IMR-90 (cell line): ENCODE measurements around the gene TRHDE. TPM values are rescaled to one million over a fixed set of nuclear protein-coding genes. Genes with fewer than 3 reads are reported as not detected.

Experiments
- ATAC-seq: fragments of 200-7000 bp; cut with Tn5 transposase; 2 replicates; pipeline ENCODE4 v1.9.1; 2020; ENCODE audit warnings: low read depth, mild to moderate bottlenecking, moderate library complexity
- BruUV-seq: library from RNA; stranded (reverse); fragments of 400-500 nt; replicated peaks from 2 replicates; lab custom pipeline; 2021; lab: Mats Ljungman, UMichigan
- CTCF ChIA-PET: fragments of 300-600 bp; formaldehyde crosslinking; extraction: SDS; loops from one replicate; lab custom pipeline; 2021; ENCODE audit warnings: antibody characterized with exemption; lab: Yijun Ruan, JAX
- POLR2A ChIA-PET: fragments of 300-600 bp; sonication (Branson Sonifier 250); formaldehyde crosslinking; loops from one replicate; lab custom pipeline; 2022; ENCODE audit warnings: antibody characterized with exemption; ENCODE audit not compliant: unreplicated experiment; lab: Charles Lee
- DNase-seq: peaks from one replicate; pipeline ENCODE4 v3.0.0; 2013
- H2AFZ ChIP-seq: replicated peaks from 2 replicates; pipeline ENCODE3; 2013; ENCODE audit warnings: low read length, mild to moderate bottlenecking; ENCODE audit not compliant: poor library complexity
- H2AK5ac ChIP-seq: 2 replicates; pipeline ENCODE4 v1.6.1; 2013; ENCODE audit warnings: low read depth, low read length, inconsistent platforms
- H2AK9ac ChIP-seq: replicated peaks from 2 replicates; pipeline ENCODE3; 2013; ENCODE audit warnings: mild to moderate bottlenecking, low read depth, low read length, moderate library complexity; ENCODE audit not compliant: poor library complexity
- H2BK120ac ChIP-seq: 2 replicates; pipeline ENCODE4 v1.6.1; 2013; ENCODE audit warnings: low read depth, low read length, inconsistent platforms
- H2BK15ac ChIP-seq: 3 replicates; pipeline ENCODE4 v1.6.1; 2013; ENCODE audit warnings: low read depth, low read length, inconsistent platforms
- H2BK20ac ChIP-seq: 2 replicates; pipeline ENCODE4 v1.6.1; 2013; ENCODE audit warnings: low read depth, mild to moderate bottlenecking, inconsistent platforms, low read length, moderate library complexity
- H2BK5ac ChIP-seq: 2 replicates; pipeline ENCODE4 v1.6.1; 2013; ENCODE audit warnings: mild to moderate bottlenecking, low read depth, low read length, inconsistent platforms; ENCODE audit not compliant: poor library complexity, severe bottlenecking
- H3K14ac ChIP-seq: replicated peaks from 2 replicates; pipeline ENCODE4 v1.6.1; 2013; ENCODE audit warnings: low read depth, low read length, inconsistent platforms
- H3K18ac ChIP-seq: 2 replicates; pipeline ENCODE4 v1.6.1; 2013; ENCODE audit warnings: low read depth, low read length, control low read depth
- H3K23ac ChIP-seq: 2 replicates; pipeline ENCODE4 v1.6.1; 2013; ENCODE audit warnings: low read depth, low read length, inconsistent platforms
- H3K27ac ChIP-seq: 2 replicates; pipeline ENCODE4 v1.5.1; 2013; ENCODE audit warnings: mild to moderate bottlenecking, control low read depth, low read length; ENCODE audit not compliant: insufficient read depth
- H3K27me3 ChIP-seq: 2 replicates; pipeline ENCODE4 v1.6.1; 2013; ENCODE audit warnings: low read length; ENCODE audit not compliant: control insufficient read depth, insufficient read depth
- H3K36me3 ChIP-seq: 2 replicates; pipeline ENCODE4 v1.6.1; 2013; ENCODE audit warnings: low read length, mixed read lengths; ENCODE audit not compliant: control insufficient read depth, insufficient read depth
- H3K4ac ChIP-seq: 2 replicates; pipeline ENCODE4 v1.6.1; 2013; ENCODE audit warnings: low read depth, low read length, inconsistent platforms
- H3K4me1 ChIP-seq: 2 replicates; pipeline ENCODE4 v1.6.1; 2013; ENCODE audit warnings: low read length, mixed read lengths; ENCODE audit not compliant: control insufficient read depth, insufficient read depth
- H3K4me2 ChIP-seq: 2 replicates; pipeline ENCODE4 v1.6.1; 2013; ENCODE audit warnings: low read depth, mild to moderate bottlenecking, control low read depth, low read length, moderate library complexity
- H3K4me3 ChIP-seq: 2 replicates; pipeline ENCODE4 v1.5.1; 2013; ENCODE audit warnings: low read depth, mild to moderate bottlenecking, control low read depth, low read length, moderate library complexity; ENCODE audit not compliant: insufficient read depth
- H3K56ac ChIP-seq: 2 replicates; pipeline ENCODE4 v1.6.1; 2013; ENCODE audit warnings: low read length, inconsistent platforms; ENCODE audit not compliant: insufficient read depth; ENCODE audit errors: extremely low read depth
- H3K79me1 ChIP-seq, 2 experiments: 2 replicates each; pipeline ENCODE4 v1.6.1; 2013; ENCODE audit warnings: low read length in 2 of 2, inconsistent platforms in 1 of 2, low read depth in 1 of 2
- H3K9ac ChIP-seq: 2 replicates; pipeline ENCODE4 v1.6.1; 2013; ENCODE audit warnings: low read depth, low read length, control low read depth
- H3K9me1 ChIP-seq: 2 replicates; pipeline ENCODE4 v1.6.1; 2013; ENCODE audit warnings: low read length, inconsistent platforms; ENCODE audit not compliant: insufficient read depth
- H3K9me3 ChIP-seq: 2 replicates; pipeline ENCODE4 v1.6.1; 2013; ENCODE audit warnings: low read length; ENCODE audit not compliant: control insufficient read depth, insufficient read depth
- H4K20me1 ChIP-seq: 2 replicates; pipeline ENCODE4 v1.6.1; 2013; ENCODE audit warnings: low read length, inconsistent platforms; ENCODE audit not compliant: insufficient read depth
- H4K5ac ChIP-seq: 2 replicates; pipeline ENCODE4 v1.6.1; 2013; ENCODE audit warnings: mild to moderate bottlenecking, low read depth, low read length, control low read depth
- H4K8ac ChIP-seq, 2 experiments: 2 replicates each; pipeline ENCODE4 v1.6.1; 2013; ENCODE audit warnings: low read depth in 2 of 2, low read length in 2 of 2, control low read depth in 1 of 2, inconsistent platforms in 1 of 2
- H4K91ac ChIP-seq: 2 replicates; pipeline ENCODE4 v1.6.1; 2013; ENCODE audit warnings: low read depth, low read length, inconsistent platforms; ENCODE audit not compliant: insufficient read depth
- CHD1 ChIP-seq: IDR thresholded peaks from 2 replicates; pipeline ENCODE4 v1.6.1; 2012; ENCODE audit warnings: low read depth, low read length, improper control_type of control experiment
- CTCF ChIP-seq: conservative IDR thresholded peaks from 2 replicates; pipeline ENCODE4 v1.5.1; 2012; ENCODE audit warnings: mild to moderate bottlenecking, low read depth, low read length, improper control_type of control experiment
- ELK1 ChIP-seq: fragments of 150-350 bp; IDR thresholded peaks from 2 replicates; pipeline ENCODE4 v1.6.1; 2016; ENCODE audit warnings: low read depth, mild to moderate bottlenecking, low read length, moderate library complexity, borderline replicate concordance
- FOS ChIP-seq: fragments of 150-350 bp; IDR thresholded peaks from 2 replicates; pipeline ENCODE4 v1.6.1; 2016; ENCODE audit warnings: low read depth, low read length
- MAFK ChIP-seq: IDR thresholded peaks from 2 replicates; pipeline ENCODE4 v1.6.1; 2012; ENCODE audit warnings: low read depth, low read length, improper control_type of control experiment
- MAZ ChIP-seq: IDR thresholded peaks from 2 replicates; pipeline ENCODE4 v1.6.1; 2012; ENCODE audit warnings: low read depth, mild to moderate bottlenecking, low read length, improper control_type of control experiment, moderate library complexity, borderline replicate concordance
- MXI1 ChIP-seq: IDR thresholded peaks from 2 replicates; pipeline ENCODE4 v1.6.1; 2012; ENCODE audit warnings: low read depth, mild to moderate bottlenecking, low read length, moderate library complexity, borderline replicate concordance
- NFE2L2 ChIP-seq: fragments of 150-350 bp; IDR thresholded peaks from 2 replicates; pipeline ENCODE4 v1.6.1; 2016; ENCODE audit warnings: low read depth, mild to moderate bottlenecking, low read length
- POLR2A ChIP-seq: IDR thresholded peaks from 2 replicates; pipeline ENCODE4 v1.6.1; 2012; ENCODE audit warnings: mild to moderate bottlenecking, low read depth, low read length
- RAD21 ChIP-seq: IDR thresholded peaks from 2 replicates; pipeline ENCODE4 v1.6.1; 2012; ENCODE audit warnings: low read length, improper control_type of control experiment
- RCOR1 ChIP-seq: IDR thresholded peaks from 2 replicates; pipeline ENCODE4 v1.6.1; 2012; ENCODE audit warnings: mild to moderate bottlenecking, low read length, improper control_type of control experiment; ENCODE audit not compliant: insufficient replicate concordance
- RFX5 ChIP-seq: IDR thresholded peaks from 2 replicates; pipeline ENCODE4 v1.8.0; 2012; ENCODE audit warnings: low read depth, mild to moderate bottlenecking, low read length, moderate library complexity
- SMC3 ChIP-seq: fragments of 150-350 bp; IDR thresholded peaks from 2 replicates; pipeline ENCODE4 v1.6.1; 2016; ENCODE audit warnings: low read depth, mild to moderate bottlenecking, antibody characterized with exemption, low read length, moderate library complexity
- USF2 ChIP-seq: fragments of 150-350 bp; IDR thresholded peaks from 2 replicates; pipeline ENCODE4 v1.6.1; 2017; ENCODE audit warnings: mild to moderate bottlenecking, antibody characterized with exemption, low read length, low read depth
- WGBS, 2 experiments: methylation state at CpG; one replicate each; pipeline versions ENCODE4 v1.1.5 to v1.1.7; 2013; ENCODE audit warnings: missing lambda C conversion rate in 2 of 2; ENCODE audit not compliant: insufficient read length in 1 of 2; ENCODE audit errors: extremely low coverage in 2 of 2; 5-methylcytosine and 5-hydroxymethylcytosine counted together
- dilution Hi-C: fragments of 300-500 bp; cut with HindIII; formaldehyde crosslinking; loops from one replicate; pipeline ENCODE4 v1.14.3; 2018; ENCODE audit warnings: low sequenced_read_pairs; ENCODE audit not compliant: unreplicated experiment
- in situ Hi-C: fragments of 300-500 bp; cut with MboI; formaldehyde crosslinking; loops from 3 replicates; pipeline ENCODE4 v1.14.3; 2019; ENCODE audit warnings: low sequenced_read_pairs, inconsistent platforms, mixed read lengths
- intact Hi-C: fragments of 100-400 bp; cut with micrococcal nuclease; formaldehyde crosslinking; loops from 2 replicates; pipeline ENCODE4 v1.10.0; 2022
- polyA plus RNA-seq, 3 experiments: library from polyadenylated mRNA; depleted of rRNA; stranded (reverse); fragments of >200 nt; gene quantifications; 2 replicates each; pipeline ENCODE4 v1.2.3, GENCODE V29; 2012; ENCODE audit warnings: low replicate concordance in 1 of 3
- total RNA-seq: library from RNA; depleted of rRNA; stranded (reverse); fragments of >200 nt; gene quantifications from 2 replicates; pipeline ENCODE4 v1.2.3, GENCODE V29; 2012

The TRHDE gene
- total and polyA plus RNA-seq, 2 of the 4 experiments (the other 2 are of a cell fraction) = 33.7 to 65.1 TPM

- Histone ChIP-seq H2AK9ac (no peak overlapping the region), H3K9me3 (no peaks in the 10 kb centered on the region), H2BK15ac (no peak overlapping the region), H3K9me1 (no peaks in the 10 kb centered on the region), H4K8ac (no peak overlapping the region), H2BK120ac (no peak overlapping the region), H3K14ac (no peak overlapping the region), H2AK5ac (no peak overlapping the region), H3K4me2 (no peak overlapping the region), H3K23ac (no peak overlapping the region), H4K5ac (no peak overlapping the region), H3K27ac (no peak overlapping the region), H2AFZ (no peak overlapping the region), H3K4ac (no peak overlapping the region), H2BK20ac (no peak overlapping the region), H3K4me3 (no peak overlapping the region), H3K9ac (no peak overlapping the region), H3K36me3 (no peaks in the 10 kb centered on the region), H4K91ac (no peak overlapping the region), H3K79me1 (no peaks in the 10 kb centered on the region), H3K4me1 (no peaks in the 10 kb centered on the region), H4K20me1 (no peaks in the 10 kb centered on the region), H3K18ac (no peak overlapping the region), H3K27me3 (no peaks in the 10 kb centered on the region), H3K56ac (no peak overlapping the region), H2BK5ac (no peak overlapping the region)
- ATAC-seq = no peak
- POLR2A ChIA-PET = no interaction called here
- no peak for DNase-seq
- WGBS, 2 experiments = 80% methylated on average over 1 of the region's 2 CpGs; no CpG with 5 or more reads in 1 of the 2 experiments
- dilution Hi-C loops (no loop called here), intact Hi-C loops (no loop called here), in situ Hi-C loops (no loop called here)
- TF ChIP-seq SMC3 (no peak), CHD1 (no peak), CTCF (no peak), MXI1 (no peak), NFE2L2 (no peak), RCOR1 (no peak), POLR2A (no peak), FOS (no peak), RFX5 (no peak), MAZ (no peak), ELK1 (no peak), MAFK (no peak), USF2 (no peak), RAD21 (no peak)
- BruUV-seq = no TSS peak
- CTCF ChIA-PET = interaction anchor here (0.8 kb wide), 1 partner anchor 173 kb away, joined by 3 read pairs; no protein-coding TSS in a partner anchor
Measured at GRCh38 chr12:72716221-72716620, 444.1 kb downstream of the TRHDE start.
